ENCODE data around the gene MARCHF6.
"Not testable (repeated sequence)": the region's sequence is repeated elsewhere in the genome, so short reads cannot be mapped to it uniquely, and the experiment has no call there.

Gene MARCHF6

DNA sequence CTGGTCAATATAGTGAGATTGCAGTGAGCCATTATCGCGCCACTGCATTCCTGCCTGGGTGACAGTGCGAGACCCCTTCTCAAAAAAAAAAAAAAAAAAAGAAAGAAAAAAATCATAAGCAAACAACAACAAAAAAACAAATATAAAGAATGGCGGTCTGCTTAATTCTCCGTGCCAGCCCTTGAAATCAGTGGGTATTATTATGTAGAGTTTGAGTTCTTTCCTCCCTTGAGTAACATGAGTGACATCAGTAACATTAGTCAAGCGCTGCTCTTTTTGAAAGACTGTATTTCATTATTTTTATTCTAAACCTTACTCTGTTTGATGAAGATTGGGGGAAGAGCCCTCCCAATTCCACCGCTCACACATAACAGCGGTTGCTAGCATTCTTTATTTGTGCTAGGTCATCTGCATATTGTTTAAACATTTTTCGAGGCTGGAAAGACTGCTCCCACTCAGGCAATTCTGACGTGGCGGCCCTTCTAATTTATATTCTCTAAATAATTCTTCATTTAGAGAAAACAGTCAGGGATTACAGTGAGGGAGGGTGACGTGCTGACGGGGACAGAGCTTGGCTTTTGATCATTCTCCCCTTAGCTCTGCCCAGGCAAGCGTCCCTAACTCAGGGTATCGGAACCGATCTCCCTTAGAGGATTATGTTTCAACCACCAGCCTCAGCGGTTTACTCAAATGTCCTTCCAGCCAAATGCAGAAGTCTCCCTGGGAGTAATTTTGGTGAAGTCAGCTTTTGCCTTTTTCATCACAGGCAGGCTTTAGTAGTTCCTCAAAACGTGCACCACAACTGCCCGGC lies 860 bp upstream of the MARCHF6 start:
- peak; percentile 48 to 56 for DNase-seq

GRCh38 chr5:10354048-10354872 lies 765 bp downstream of the MARCHF6 start:
- DNase-seq: peak; percentile 54 to 62

GRCh38 chr5:10355071-10355889 lies 1.8 kb downstream of the MARCHF6 start:
- no peak for DNase-seq

- DNase-seq: no peak
Measured at GRCh38 chr5:10358999-10359398, 5.5 kb downstream of the MARCHF6 start.

GRCh38 chr5:10360686-10361085 lies 7.2 kb downstream of the MARCHF6 start:
- DNase-seq: no peak

GRCh38 chr5:10363519-10364185 lies 10.2 kb downstream of the MARCHF6 start:
- no peak for DNase-seq

- DNase-seq: no peak
Measured at GRCh38 chr5:10364186-10364689, 10.7 kb downstream of the MARCHF6 start.

GRCh38 chr5:10365782-10366181 lies 12.3 kb downstream of the MARCHF6 start:
- DNase-seq: no peak

DNA sequence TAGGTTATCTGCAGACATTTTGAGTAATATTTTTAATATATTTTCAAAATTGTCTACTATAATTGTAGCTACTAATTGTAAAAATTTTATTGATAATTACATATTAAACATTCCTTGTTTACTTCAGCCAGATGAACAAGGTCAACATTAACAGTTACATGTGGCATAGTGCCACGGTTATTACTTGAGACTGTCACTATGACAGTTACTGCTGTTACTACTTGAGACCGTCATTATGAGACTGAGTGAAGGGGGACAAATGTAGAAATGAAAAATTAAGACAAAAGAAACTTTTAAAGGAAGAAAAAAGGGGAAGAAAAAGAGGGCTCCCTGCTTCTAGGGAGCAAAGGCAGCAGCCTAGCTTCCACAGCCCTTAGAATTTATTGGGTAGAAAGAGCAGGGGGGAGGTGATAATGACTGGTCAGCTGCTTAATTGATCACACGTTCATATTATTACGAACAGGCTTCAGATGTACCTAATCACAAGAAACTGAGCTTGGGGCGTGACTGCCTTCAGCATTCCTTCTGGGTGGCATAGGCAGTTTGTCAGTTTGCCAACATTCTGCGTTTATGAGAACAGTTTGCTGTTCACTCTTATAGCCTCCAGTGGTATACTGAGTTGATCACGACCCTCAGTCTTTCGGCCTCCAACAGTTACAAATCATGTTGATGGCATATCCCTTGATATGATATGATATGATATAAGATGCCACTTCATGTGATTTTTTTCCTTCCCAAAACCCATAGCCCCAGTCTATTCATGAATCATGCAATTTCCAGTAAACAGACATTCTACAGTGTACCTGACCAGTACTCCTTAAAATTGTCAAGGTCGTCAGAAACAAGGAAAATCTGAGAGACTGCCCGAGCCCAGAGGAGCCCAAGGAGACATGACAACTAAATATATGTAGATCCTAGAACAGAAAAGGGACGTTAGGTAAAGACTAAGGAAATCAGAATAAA lies 13.1 kb downstream of the MARCHF6 start:
- DNase-seq: no peak

DNA sequence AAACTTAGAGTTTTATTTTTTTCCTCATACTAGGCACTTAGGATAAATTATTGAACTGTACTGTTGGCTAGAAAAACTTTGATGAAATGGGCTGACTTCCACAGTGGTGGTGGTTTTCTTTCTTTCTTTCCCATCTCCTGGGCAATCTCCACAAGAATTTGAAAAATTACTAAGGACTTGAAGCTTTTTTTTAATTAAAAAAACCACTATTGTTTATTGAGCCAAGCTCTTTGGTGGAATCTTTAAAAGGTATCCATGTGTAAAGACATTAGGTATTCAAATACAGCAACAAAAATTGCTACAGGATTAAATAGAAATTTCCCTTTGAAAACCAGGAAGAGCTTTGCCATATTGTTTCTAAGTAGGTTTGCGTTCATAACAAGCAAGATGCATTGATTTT lies 14.1 kb downstream of the MARCHF6 start:
- DNase-seq: no peak

DNA sequence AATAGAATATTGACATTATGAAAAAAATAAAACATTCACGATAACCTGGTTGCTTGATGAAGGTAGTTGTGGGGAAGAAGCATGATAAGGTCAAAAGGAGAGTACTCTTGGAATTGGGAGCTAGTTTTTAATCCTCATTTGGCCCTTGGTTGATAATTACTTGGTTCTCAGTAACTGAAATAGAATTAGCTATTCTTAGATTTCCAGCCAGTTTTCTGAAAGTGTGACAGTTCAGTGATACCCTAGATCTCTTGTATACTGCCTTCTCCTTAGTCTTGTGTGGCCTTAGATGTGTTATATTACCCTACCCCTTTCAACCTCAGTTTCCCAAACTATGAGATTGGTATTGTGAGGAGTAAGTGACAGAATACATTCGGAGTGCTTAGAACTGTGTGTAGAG lies 17.4 kb downstream of the MARCHF6 start:
- DNase-seq: no peak

DNA sequence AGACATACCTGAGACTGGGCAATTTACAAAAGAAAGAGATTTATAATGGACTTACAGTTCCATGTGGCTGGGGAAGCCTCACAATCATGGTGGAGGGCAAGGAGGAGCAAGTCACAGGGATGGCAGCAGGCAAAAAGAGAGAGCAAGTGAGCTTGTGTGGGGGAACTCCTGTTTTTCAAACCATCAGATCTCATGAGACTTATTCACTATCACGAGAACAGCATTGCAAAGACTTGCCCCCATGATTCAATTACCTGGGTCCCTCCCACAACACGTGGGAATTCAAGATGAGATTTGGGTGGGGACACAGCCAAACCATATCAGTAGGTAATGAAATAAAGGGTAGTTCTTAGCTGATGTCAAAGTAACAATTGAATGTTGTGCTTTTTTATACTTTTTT lies 17.9 kb downstream of the MARCHF6 start:
- DNase-seq: not testable (repeated sequence)

- no peak for DNase-seq
Measured at GRCh38 chr5:10372726-10373709, 19.5 kb downstream of the MARCHF6 start.

DNA sequence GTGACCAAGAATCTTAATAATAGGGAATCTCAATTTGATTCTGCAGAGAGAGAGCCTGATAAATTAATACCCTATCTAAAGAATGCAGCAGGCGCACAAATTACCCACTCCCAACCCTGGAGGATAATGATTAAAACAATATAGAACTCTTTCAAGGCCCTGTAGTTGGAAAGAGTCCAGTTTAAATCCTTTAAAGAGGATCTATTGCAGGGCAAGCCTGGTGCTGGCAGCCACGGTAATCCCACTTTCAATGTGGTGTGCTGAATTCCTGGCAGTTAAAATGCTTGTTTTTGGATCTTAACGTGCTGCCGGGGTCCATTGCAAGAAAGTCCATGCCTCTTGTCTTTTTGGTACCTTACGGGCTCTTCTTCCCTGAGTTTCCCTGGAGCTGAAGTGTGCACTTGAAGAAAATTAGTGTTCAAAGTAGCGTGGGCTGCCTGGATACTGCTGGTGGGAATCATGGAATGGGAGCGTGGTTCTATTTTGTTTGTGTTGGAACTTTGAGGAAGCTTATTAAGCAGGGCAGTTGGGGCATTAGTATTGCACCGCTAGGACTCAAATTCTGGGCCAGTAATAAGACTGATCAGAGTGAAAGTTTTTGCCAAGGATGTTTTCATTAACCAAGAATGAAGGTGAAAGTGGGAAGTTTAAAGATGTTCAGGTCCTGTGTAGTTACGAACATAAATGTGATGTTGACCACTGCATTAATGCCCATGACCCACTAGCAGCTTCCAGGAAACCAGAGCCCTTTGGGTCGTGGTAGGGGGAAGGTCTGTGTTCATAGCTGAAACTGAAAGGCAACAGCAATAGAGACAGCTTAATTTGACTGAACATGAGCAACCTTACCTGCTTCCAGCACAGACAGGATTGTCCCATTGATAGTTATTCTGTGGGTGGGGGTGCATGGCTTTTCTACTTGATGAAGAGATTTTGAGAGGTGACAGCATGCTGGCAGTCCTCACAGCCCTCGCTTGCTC lies 20.8 kb downstream of the MARCHF6 start:
- DNase-seq: no peak

DNA sequence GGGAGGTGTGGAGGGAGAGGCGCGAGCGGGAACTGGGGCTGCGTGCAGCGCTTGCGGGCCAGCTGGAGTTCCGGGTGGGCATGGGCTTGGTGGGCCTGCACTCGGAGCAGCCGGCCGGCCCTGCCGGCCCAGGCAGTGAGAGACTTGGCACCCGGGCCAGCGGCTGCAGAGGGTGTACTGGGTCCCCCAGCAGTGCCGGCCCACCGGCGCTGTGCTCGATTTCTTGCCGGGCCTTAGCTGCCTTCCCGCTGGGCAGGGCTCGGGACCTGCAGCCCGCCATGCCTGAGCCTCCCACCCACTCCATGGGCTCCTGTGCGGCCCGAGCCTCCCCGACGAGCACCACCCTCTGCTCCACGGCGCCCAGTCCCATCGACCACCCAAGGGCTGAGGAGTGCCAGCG lies 21.7 kb downstream of the MARCHF6 start:
- DNase-seq: not testable (repeated sequence)

GRCh38 chr5:10376544-10376943 lies 23.0 kb downstream of the MARCHF6 start:
- DNase-seq: no peak

GRCh38 chr5:10377081-10377480 lies 23.6 kb downstream of the MARCHF6 start:
- no peak for DNase-seq

DNA sequence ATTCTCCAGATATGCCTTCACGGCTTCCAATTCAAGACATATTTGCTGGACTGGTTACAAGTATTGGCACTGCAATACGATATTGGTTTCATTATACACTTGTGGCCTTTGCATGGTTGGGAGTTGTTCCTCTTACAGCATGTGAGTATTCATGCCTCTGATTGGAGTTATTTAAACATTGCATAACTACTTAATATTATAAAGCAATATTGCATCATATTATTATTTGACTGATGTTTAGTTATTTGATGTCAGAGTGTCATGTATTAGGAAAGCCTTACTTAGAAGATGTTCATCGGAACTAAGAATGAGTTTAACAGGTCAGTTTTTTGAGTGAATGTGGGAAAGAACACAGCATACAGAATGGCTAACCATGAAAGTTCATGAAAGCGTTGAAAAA lies 28.3 kb downstream of the MARCHF6 start:
- DNase-seq: no peak

- no peak for DNase-seq
Measured at GRCh38 chr5:10384483-10384882, 31.0 kb downstream of the MARCHF6 start.
